Epithelial cell of esophagus (primary cell): ENCODE measurements around the gene FARS2.
A peak's percentile ranks its signal among the peaks of the same experiment; 100 is the strongest.

Experiments
- DNase-seq: peaks from one replicate; pipeline ENCODE4 v3.0.0; 2010; ENCODE audit warnings: low read depth
- H3K4me3 ChIP-seq: 2 replicates; pipeline ENCODE4 v1.5.1; 2011; ENCODE audit warnings: mild to moderate bottlenecking, low read length, control low read depth
- TF ChIP-seq, protein P1 (sequence below): IDR thresholded peaks from 2 replicates; pipeline ENCODE4 v1.5.1; 2011; ENCODE audit warnings: low read depth, mild to moderate bottlenecking, low read length, control low read depth, inconsistent platforms; ENCODE audit not compliant: insufficient read depth; ENCODE audit errors: missing control alignments

The FARS2 gene

DNA sequence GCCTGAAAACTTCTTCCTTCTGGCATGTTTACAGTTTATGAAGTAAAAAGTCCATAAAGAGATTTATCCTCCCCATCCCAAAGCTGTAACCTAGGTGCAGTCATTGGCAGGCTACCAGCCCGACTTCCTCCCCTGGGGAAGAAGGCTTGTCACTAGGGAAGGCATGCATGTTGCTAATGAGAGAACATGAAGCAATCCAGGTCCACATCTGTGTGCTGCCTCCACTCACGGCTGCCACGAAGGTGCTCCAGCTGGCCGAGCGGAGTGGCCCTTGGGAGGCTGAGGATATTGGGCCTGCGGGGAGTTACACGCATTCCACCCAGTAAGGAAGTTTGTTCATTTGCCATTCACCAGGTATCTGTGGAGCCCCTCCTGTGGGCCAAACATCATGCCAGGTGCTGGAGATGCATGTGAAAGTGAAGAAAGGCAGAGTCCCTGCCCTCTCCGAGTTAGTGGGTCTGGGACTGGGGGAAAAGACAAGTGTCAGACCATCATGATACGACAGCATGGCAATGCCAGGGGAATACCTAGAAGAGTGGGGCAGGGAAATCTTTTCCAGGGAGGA is 488.4 kb downstream of the FARS2 start:
- no peak overlapping the region for H3K4me3 ChIP-seq
- DNase-seq = no peak
- TF ChIP-seq, protein P1, sequence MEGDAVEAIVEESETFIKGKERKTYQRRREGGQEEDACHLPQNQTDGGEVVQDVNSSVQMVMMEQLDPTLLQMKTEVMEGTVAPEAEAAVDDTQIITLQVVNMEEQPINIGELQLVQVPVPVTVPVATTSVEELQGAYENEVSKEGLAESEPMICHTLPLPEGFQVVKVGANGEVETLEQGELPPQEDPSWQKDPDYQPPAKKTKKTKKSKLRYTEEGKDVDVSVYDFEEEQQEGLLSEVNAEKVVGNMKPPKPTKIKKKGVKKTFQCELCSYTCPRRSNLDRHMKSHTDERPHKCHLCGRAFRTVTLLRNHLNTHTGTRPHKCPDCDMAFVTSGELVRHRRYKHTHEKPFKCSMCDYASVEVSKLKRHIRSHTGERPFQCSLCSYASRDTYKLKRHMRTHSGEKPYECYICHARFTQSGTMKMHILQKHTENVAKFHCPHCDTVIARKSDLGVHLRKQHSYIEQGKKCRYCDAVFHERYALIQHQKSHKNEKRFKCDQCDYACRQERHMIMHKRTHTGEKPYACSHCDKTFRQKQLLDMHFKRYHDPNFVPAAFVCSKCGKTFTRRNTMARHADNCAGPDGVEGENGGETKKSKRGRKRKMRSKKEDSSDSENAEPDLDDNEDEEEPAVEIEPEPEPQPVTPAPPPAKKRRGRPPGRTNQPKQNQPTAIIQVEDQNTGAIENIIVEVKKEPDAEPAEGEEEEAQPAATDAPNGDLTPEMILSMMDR = no peak

DNA sequence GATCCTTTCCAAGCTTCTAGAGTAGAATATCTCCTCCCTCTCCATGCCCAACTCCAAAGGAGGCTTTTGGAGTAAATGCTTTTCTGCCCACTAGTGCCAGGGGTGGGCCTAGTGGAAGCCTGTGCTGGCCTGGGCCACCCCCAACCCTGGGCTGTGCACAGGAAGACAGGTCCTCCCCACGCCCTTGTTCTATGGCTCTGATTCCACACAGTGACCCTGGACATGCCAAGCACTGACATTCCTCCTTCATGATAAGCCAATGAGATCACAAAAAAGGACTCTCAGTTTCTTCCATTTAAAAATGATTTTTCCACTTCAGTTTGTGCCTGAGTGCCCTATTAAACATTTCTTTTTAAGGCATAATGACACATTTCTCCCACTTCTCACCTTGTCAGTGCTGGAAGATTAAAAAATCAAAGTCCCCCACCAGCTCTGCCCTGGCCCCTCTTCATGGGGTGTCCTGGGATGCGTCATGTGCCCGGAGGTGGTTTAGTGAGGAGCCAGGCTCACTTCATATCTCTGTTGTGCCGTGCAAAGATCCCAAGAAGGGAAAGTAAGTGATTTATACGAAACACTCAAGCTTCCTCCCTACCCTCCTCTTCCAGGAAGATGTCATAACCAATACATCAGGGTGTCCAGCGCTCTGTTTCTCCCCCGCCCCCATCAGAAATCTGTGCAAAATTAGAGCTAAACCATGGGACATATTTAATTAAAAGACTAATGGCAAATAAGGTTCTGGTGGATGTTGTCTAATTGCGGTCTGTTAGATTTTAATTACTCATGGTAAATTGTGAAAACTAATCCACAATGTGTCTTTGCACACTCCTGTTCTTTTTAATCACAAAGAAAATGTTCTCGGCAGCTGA is 490.4 kb downstream of the FARS2 start:
- H3K4me3 ChIP-seq = no peak overlapping the region
- DNase-seq = no peak
- TF ChIP-seq, protein P1 = no peak

DNA sequence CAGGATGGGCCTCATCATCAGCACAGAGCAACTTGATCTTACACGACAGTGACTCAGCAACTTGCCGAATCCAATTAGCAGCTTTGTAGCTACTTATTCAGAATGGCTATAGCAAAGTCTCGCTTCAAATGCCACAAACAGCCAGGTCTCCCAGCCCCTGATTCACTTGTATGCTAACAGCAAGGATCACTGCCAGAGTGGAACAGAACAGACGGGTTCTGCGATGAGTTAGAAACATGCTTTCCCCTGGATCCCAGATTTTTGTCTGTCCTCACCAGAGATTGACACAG is 491.0 kb downstream of the FARS2 start:
- DNase-seq = peak; percentile 68
- H3K4me3 ChIP-seq = no peak overlapping the region
- TF ChIP-seq, protein P1 = no peak

DNA sequence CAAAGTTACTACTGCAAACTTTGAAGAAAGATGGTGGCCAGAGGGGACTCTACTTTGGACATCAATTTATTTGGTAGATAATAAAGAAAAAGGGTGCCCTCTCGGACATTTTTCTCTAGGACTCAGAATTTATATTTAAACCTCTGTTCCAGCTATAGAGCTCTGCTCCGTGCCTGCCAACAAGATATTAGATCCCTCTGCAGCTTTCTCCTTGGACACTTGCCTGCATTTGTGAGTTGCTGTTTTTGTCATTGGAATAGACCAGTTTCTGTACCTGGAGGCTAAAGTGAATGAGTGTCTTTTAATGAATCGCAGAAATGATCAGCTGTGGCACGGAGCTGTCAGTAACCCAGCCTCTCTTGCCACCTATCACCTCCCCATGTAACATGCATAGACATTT is 491.9 kb downstream of the FARS2 start:
- no peak overlapping the region for H3K4me3 ChIP-seq
- TF ChIP-seq, protein P1 = no peak
- no peak for DNase-seq

DNA sequence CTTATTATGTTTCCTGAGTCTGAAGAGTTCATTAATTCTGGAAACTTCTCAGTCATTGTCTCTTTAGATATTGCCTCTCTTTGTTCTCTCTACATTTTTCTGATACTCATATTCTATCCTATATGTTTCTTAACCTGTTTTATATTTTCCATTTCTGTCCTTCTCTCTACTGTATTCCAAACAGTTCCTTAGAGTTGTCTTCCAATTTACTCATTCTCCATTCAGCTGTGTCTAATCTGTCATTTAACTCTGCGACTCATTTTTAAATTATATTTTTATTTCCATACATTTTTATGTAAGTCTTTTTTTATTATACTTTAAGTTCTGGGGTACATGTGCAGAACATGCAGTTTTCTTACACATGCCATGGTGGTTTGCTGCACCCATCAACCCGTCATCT is 493.6 kb downstream of the FARS2 start:
- TF ChIP-seq, protein P1 = no peak

DNA sequence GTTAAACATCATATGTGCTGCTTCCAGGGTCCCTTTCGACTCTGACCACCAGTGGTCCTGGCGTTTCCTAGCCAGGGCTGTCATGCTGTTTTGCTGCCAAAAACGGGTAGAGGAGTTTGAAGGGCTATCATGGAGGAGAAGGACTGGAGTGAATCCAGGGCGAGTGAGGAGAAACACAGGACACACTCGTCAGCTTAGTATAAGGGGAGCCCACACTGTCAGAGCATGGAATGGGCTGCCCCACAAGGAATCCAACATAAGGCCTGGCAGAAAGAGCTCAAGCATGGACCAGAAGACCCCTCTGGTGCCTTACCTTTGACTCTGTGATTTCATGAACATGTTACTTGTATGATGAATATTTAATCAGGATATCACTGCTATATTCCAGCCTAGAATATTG is 498.3 kb downstream of the FARS2 start:
- DNase-seq = no peak
- H3K4me3 ChIP-seq = no peak overlapping the region
- TF ChIP-seq, protein P1 = no peak

More for the DNA sequence above, 493.6 kb downstream of the FARS2 start:
- DNase-seq = no peak
- H3K4me3 ChIP-seq = no peak overlapping the region

DNA sequence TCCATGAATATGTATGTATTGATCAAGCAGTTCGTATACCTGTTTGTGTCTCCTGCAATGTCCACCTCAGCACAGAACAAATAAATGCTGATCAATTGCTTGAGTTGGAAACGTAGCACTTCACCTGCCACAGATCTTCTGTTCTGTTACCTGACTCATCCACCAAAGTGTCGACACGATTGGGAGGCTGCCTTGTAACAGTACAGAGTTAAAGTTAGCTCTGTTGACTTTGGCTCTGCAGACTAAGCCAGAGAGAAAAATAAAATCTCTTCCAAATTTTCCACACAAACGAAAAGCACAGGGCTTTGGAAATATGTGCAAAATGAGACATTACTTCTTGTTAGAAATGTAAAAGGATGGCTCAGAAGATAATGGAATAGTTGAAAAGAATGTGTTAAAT is 500.1 kb downstream of the FARS2 start:
- peak; percentile 21 for DNase-seq
- TF ChIP-seq, protein P1 = no peak
- no peak overlapping the region for H3K4me3 ChIP-seq
